Activated T-cell treated with anti-CD3 and anti-CD28 coated beads, Interleukin-2, amount 50 U/mL, for 48 hours (primary cell): ENCODE results near the gene SHC2.
"Not testable (repeated sequence)": the region's sequence is repeated elsewhere in the genome, so short reads cannot be mapped to it uniquely, and the experiment has no call there.

Source experiments
- DNase-seq, 2 experiments: peaks; one replicate each; pipeline ENCODE4 v3.0.0-alpha.2; 2020

SHC2 gene

DNA sequence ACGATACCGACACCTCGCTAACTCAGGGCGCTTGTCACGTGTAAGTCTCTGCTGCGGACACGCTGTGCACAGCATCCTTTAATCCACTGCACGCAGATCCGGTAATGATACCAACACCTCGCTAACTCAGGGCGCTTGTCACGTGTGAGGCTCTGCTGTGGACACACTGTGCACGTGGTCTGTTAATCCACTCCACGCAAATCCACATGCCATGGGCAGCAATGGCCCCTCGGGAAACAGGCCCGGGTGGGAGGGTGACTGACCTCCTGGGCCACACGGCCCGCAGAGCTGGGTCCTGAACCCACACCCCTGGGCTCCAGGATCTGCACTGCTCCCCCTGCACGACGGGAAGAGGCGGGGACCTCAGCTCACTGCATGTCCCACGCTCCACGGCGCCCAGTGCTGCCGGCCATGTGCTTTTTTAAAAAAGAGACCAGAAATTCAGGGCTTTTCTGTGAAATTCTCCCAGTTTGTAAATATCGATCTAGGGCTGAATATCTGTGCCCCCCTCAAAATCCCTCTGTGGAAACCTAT, 16.1 kb downstream of the SHC2 start:
- DNase-seq, result no peak

DNA sequence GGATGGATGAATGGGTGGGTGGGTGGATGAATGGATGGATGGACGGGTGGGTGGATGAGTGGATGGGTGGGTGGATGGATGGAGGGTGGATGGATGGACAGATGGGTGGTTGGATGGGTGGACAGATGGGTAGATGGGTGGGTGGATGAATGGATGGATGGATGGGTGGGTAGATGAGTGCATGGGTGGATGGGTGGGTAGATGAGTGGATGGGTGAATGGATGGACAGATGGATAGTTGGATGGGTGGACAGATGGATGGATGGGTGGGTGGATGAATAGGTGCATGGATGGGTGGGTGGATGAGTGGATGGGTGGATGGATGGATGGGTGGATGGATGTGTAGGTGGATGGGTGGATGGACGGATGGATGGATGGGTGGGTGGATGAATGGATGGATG, 17.8 kb downstream of the SHC2 start:
- no peak for DNase-seq

DNA sequence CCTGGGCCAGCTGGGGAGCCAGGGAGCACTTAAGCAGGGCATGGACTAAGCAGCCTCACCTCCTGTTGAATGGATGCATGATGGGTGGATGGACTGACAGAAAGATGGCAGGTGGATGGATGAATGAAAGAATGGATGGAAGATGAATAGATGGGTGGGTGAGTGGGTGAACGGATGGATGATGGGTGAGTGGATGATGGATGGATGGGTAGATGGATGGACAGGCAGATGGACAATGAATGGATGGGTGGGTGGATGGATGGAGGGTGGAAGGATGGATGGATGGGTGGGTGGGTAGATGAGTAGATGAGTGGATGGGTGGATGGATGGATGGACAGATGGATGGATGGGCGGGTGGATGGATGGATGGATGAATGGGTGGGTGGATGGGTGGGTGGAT, 18.7 kb downstream of the SHC2 start:
- DNase-seq, result no peak

DNA sequence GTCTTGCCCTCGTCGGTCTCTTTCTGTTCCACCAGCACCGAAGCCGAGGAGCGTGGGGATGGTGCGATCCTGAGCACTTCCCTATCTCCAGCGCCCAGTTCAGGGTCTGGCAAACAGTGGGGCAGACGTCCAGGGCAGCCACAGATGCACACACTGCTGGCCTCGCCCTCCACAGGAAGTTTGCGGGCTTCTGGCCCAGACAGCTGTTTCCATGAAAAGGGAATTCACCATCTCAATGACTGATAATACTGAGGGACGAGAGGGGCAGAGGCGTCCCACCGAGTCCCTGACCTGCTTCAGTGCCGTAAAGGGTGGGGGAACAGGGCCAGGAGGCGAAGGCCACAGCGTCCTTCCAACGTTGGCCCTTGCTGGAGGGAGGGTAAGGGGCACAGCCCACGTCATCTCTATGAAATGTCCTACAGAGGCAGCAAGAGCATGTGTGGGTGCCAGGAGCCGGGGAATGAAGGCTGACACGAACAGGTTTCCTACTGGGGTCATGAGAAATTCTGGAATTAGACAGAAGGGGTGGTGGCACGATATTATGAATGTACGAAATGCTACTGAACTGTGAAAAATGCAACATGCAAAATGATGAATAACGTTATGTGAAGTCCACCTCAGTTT, 19.5 kb downstream of the SHC2 start:
- no peak for DNase-seq

DNA sequence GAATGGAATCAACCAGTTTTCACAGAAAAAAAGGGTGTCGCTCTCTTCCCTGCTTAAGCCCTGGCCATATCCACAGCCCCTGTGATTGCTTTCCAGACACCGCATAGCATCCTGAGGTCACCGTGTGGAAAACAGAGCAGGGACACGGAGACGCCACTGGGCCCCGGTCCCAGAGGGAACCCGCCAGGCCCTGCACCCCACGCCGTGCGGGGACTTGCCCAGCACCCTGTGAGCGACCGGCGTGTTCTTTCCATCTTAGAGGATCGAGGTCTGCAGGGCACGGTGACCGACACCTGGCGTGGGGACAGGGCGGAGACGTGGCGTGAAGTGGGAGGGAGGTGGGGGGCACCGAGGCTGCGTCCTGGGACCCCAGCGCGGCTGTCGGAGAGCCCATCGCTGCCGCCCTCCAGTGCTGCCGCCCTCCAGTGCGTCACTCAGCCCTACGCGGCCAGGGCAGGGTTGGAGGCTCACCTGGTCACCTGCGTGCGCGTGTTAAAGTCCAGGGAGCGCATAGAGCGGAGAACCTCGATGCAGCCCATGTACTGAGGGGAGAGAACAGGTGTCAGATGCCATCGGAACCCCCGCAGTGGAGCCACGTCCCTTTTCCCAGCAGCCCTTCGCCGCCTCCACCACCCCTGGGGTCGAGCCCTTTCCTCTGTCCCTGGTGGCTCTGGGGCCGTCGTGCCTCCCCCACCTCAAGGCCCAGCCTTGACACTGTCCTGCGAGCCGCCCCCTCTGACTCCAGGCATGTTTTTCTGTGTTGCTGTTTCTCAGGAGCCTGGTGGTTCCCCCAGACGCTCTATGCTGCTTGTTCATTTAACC, 20.2 kb downstream of the SHC2 start:
- no peak for DNase-seq

DNA sequence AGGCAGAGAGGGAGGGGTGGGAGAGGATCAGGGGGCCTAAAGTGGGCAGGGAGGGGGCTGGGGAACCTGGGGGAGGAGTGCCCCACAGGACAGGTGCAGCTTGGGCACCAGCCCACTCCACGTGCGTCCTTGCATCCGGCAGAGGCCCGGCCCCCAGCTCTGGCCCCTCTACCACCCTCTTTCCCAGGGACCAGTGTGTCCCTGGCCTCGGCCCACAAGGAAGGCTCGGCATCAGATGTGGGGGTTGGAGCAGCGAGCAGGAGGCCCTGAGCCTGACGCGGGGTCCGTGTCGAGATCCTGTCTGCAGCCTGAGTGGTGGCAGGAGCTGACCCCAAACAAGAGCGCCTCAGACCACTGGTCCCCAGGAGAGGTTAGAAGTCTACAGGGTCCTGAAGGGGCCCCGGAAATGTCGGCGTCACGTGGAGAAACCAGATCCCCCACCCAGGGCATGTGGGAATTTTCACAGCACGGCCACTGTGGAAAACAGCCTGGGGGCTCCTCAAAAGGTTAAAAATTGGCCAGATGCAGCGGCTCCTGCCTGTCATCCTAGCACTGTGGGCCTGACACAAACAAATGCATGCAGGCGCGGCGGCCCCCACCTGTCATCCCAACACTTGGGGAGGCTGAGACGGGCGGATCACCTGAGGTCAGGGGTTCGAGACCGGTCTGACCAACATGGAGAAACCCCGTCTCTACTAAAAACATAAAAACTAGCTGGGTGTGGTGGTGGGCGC, 21.5 kb downstream of the SHC2 start:
- no peak for DNase-seq

DNA sequence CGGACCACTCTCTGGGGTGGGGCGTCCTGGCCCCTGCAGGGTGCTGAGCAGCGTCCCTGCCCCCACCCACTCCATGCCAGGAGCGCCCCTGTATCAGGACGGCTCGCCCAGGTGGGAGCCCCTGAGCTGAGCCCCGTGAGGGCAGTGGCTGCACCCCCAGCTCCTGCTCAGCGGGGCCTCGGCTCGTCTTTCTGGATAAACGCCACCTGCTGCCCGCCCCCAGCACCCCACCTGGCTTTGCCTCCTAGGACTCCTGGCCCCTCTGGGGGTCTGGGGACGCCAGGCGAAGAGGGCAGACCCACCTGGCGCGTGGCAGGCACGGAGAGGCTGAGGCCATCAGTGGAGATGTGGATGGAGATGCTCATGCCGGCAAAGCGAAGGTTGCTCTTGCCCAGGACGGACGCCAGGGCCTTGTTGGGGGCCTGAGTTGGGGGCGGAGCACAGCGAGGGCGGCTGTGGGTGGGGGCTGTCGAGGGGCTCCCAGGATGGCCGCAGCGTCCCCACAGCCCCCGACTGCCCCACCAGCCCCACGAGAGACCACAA, 22.3 kb downstream of the SHC2 start:
- DNase-seq, result no peak

DNA sequence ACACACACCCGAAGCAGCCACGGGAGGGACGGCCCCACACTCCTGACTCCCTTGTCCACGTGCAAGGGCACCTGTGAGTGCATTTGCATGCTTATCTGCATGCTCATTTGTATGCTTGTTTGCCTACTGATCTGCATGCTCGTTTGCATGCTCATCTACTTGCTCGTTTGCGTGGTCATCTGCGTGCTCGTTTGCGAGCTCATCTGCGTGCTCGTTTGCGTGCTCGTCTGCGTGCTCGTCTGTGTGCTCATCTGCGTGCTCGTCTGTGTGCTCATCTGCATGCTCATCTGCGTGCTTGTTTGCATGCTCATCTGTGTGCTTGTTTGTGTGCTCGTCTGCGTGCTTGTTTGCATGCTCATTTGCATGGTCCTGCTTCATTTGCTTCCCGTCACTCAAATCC, 23.8 kb downstream of the SHC2 start:
- DNase-seq, result no peak

DNA sequence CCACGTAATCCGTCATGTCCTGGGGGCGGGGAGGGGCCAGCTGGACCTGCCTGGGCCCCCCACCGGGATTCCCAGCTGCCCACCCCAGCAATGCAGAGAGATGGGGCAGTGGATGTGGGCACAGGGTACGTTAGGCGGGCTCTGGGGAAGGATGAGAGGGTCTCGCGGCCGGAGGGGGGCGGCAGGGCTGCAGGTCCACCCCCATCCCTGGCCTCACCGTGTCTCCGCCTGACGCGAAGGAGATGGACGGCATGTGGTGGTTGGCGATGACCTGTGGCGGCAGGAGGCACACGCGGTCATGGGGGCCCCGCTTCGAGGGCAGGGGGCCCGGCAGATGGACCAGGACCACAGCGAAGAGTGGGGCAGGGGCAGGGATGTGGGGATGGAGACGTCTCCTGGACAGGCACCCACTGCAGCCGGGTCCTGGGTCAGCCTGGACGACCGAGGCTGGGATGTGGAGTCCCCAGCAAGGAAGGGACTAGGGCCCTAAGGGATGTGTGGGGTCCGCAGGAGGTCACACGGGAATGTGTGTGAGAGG, 24.4 kb downstream of the SHC2 start:
- no peak for DNase-seq

DNA sequence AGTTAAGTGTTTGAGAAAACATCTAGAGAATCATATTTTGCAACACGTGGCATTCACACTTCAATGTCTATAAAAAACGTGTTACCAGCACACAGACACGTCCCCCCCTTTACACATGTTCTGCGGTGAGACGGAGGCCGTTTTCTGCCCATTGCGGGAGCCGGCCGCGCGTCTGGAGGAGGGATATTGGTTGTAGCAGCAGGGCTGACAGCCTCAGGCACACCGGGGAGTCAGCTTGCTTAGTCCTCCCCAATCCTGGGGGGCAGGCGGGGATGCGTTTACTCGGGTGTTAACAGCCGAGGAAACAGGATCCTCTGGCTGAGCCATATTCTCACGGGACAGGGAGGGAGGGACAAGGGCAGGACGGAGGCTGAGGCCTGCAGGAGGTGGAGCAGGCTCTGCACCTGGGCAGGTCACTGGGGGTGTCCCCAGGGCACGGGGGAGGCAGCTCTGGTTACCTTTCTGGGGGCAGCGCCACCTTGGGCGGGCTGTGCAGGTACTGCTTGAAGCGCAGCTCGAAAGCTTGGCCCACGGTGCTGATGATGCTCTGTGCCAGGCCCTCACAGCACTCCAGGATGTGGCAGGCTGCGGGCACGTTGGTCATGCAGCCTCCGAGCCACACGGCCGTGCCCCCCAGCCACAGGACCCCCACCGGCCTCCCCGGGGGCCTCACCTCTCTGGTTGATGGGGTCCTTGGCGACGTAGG, 25.0 kb downstream of the SHC2 start:
- no peak for DNase-seq

DNA sequence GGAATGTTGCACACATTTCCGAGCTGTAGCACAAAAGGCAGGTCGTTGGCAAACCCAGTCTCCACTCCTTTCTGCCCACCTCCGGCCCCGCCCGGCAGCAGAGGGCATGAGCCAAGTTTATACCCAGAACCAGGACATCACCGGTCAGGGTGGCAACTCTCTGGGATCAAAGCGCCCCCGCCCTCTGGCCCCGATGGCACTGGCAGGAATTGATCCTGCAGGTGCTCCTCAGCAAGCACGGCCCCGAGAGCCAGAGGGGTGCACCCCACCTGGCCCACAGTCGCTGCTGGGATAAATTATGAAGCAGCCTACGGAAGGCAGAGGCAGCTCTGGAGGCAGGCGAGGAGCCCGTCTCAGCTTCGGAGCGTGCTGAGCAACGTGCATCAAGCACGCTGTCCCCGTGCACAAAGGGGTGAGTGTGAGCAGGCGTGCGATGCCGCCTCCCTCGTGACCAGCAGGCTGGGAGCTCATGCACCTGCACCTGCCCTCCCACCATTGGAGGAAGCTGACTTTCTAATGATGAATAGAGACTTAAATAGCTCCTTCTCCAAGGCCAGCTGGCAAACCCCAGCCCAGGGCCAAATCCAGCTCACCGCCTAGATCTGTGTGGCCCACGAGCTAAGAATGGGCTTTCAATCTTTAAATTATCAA, 25.7 kb downstream of the SHC2 start:
- DNase-seq, result no peak

DNA sequence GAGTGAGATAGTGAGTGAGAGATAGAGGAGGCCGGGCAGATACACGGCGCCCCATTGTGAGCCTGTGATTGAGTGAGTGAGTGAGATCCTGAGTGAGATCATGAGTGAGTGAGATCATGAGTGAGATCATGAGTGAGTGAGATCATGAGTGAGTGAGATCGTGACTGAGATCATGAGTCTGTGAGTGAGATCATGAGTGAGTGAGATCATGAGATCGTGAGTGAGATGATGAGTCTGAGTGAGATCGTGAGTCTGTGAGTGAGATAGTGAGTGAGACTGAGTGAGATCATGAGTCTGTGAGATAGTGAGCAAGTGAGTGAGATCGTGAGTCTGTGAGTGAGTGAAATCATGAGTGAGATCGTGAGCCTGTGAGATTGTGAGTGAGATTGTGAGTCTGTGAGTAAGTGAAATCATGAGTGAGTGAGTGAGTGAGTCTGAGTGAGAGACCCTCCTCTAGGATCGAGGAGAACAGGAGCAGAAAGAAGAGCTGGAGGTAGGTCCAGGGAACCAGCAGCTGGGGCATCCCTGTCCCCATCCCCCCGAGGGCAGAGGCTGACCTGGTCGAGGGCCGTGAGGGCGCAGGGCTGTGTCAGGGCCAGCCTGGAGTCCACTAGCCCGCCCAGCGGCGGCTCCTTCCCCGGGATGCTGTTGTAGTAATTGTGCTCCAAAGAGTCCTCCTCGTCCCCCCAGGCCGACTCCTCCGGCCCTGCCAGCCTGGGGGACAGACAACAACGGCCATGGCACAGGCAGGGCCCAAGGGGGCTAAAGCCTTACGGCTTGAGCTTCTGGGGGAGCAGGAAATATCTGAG, 26.5 kb downstream of the SHC2 start:
- DNase-seq, result no peak

DNA sequence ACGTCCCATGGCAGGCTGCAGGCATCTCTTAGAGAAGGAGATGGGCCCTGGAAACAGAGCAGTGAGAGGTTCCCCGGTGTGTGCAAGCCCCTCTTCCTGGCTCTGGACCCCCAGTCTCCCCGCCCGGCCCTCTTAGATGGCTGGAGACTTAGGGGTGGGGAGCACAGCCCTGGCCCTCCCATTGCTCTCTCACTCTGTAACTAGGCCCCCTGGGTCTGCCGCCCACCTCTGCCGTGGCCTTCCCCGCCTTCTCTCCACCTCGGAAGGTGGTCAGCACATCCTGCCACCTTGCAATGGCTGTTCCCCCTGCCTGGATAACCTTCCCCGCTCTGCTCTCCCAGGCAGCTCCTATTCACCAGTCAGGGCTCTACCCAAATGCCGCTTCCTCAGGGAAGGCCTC, 30.1 kb downstream of the SHC2 start:
- no peak for DNase-seq

DNA sequence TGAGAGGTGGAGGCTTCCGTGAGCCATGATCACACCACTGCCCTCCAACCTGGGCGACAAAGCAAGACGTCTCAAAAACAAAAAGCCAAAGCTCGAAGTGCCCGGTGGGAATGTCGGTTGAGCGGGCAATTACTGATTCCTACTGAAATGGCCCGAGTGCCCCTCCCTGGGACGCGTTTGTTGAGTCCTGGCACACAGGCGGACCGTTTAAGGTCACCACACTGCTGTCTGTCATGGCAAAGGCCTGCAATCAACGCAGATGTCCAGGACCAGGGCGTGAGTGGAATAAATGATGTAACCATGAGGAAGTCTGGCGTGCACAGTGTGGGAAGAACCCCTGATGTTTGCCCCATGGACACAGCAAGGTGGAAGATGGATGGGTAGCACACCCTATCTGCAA, 32.7 kb downstream of the SHC2 start:
- DNase-seq, result no peak

DNA sequence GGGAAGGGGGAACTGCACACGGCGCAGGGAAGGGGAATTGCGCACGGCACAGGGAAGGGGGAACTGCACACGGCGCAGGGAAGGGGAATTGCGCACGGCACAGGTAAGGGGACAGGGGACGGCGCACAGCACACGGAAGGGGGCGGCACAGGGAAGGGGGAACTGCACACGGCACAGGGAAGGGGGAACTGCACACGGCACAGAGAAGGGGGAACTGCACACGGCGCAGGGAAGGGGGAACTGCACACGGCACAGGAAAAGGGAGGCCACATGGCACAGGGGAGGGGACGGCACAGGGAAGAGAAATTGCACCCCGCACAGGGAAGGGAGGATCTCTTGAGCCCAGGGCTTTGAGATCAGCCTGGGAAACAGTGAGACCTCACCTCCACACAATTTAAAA, 33.2 kb downstream of the SHC2 start:
- DNase-seq, result not testable (repeated sequence)

DNA sequence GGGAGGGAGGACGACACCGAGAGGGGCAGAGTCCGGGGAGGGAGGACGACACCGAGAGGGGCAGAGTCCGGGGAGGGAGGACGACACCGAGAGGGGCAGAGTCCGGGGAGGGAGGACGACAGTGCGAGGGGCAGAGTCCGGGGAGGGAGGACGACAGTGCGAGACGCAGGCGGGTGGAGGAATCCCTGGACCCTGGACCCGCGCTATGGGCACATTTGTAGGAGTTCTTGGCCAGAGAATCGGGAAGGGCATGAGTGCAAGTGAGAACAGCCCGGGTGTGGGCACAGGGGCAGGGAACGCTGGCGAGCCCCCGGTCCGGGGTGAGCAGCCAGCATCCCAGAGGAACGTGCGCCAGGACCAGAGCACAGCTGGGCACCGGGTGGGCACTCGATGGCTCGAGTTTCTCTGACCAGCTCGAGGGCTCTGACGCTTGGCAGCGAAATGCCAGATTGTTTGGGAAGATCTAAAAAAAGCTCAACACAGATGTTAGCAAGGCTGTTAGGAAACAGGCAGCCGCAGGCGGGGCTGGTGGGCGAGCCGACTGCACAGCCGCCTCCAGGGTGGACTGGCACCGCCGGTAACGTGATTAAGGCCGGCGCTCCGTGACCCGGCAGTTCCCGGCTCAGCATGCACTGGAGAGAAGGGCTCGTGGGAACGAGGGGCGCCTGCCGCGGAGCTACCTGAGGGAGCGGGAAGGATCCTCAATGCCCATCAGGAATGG, 33.9 kb downstream of the SHC2 start:
- DNase-seq, result no peak

DNA sequence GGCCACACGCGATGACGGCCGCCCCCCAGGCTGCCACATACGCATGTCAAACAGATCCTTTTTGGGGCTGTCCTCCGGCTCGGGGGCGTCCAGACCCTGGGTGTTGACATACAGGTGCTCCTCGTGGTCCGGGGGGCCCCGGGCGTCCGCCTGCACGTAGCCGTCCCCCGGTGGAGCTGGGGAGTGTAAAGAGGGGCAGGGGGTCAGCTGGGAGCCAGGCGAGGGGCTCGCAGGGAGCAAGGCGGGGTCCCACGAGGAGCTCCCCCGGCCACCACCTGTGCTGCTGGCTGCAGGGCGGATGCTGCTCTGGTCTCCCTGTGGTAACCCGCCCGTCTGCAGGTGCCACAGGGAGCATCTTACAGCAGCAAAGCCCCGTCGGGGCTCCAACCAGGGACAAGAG, 35.8 kb downstream of the SHC2 start:
- DNase-seq, result no peak

DNA sequence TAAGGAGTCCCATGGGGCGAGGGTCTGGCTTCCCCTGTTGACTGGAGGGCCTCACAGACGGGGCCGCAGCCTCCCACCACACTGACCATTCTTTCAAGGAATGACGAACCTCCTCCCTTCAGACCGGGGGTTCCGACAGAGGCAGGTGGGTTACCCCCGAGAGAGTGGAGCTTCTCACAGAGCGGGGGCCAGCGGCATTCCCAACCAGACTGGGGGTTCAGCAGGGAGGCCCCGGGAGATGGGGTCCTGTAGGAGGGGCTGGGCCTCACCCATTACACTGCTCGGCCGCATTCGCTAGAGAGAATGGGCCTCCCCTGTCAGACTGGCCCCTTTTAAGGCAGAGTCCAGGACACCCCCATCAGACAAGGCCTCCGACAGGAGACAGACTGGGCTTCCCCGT, 36.3 kb downstream of the SHC2 start:
- DNase-seq, result no peak

DNA sequence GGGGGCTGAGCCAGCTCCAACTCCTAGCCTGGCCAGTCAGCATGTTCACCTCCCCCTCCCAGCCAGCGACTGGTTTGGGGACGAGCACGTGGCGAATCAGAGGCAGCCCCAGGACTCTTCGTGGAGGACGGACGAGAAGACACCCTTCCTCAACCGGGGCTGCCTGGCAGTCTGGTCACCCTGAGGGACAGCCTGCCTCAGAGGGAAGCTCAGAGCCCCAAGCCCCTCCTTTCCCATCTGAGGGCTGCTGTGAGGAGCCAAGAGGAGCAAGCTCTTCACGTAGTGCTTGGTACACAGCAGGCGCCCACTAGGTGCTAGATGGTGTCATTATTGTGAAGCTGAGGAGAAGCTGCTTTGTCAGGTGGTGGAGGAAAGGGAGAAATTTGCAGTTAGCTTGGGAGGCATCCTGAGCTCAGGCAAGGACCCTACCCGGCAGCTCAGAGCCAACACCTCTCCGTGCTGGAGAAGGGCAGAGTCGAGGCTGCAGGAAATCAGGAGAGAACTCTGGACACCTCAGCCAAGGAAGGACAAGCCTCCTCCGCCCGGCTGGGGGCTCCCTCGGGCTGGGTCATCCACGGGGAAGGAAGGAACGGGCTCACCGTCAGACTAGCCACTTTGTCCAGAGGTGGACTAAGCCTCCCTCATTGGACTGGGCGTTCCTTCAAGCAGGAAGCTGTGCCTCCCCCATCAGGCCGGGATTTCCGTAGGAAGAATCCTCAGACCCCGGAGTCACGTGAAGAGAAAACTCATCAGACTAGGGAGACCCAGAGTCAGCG, 37.0 kb downstream of the SHC2 start:
- no peak for DNase-seq

DNA sequence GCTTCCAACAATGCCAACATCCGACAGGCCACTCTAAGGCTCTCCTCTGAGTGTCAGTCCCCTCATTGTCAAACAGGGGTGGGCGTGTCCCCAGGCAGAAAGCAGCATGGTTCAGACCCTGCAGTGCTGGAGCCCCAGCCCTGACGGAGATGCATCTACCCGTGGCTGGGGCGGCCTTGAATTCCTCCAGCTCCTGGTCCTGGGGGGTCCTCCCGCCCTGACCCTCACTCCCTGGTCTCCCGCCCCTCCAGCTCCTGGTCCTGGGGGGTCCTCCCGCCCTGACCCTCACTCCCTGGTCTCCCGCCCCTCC, 38.0 kb downstream of the SHC2 start:
- not testable (repeated sequence) for DNase-seq
